ENCODE results near the gene SEC14L3.

Gene SEC14L3

GRCh38 chr22:30506507-30506968, 34.7 kb upstream of the SEC14L3 start:
- no peak for TF ChIP-seq SPI1 (IDR thresholded peaks at IDR 0.05; ENCODE audit: borderline replicate concordance, low read depth)
- no peak for TF ChIP-seq REST (IDR thresholded peaks at IDR 0.05; ENCODE audit: insufficient replicate concordance, low read depth)
- TF ChIP-seq CTCF (IDR thresholded peaks at IDR 0.05; ENCODE audit: insufficient read depth, low read length): no peak
- no peak for TF ChIP-seq GABPA (IDR thresholded peaks at IDR 0.05; ENCODE audit: low read depth)
- TF ChIP-seq POLR2AphosphoS5 (IDR thresholded peaks at IDR 0.05; ENCODE audit: low read depth): no peak
- Histone ChIP-seq H3K27ac (replicated peaks) (no peak overlapping the region), H3K27me3 (ENCODE audit: insufficient read depth, poor library complexity, severe bottlenecking) (peaks cover 24% of the 10 kb centered on the region)

GRCh38 chr22:30503551-30503950, 31.7 kb upstream of the SEC14L3 start:
- DNase-seq (ENCODE audit: low read depth in 1 of 2, low spot score in 1 of 2): no peak
- no peak overlapping the region for H3K4me3 ChIP-seq (replicated peaks; ENCODE audit: insufficient read depth, low read length)
- H3K27me3 ChIP-seq (ENCODE audit: insufficient read depth, poor library complexity, severe bottlenecking): peaks cover 24% of the 10 kb centered on the region
- H3K27ac ChIP-seq (replicated peaks): no peak overlapping the region
- TF ChIP-seq GABPA (IDR thresholded peaks at IDR 0.05; ENCODE audit: low read depth) (no peak), CTCF (IDR thresholded peaks at IDR 0.05; ENCODE audit: insufficient read depth, low read length) (no peak), REST (IDR thresholded peaks at IDR 0.05; ENCODE audit: insufficient replicate concordance, low read depth) (no peak), POLR2AphosphoS5 (IDR thresholded peaks at IDR 0.05; ENCODE audit: low read depth) (no peak), SPI1 (IDR thresholded peaks at IDR 0.05; ENCODE audit: borderline replicate concordance, low read depth) (no peak)

More at GRCh38 chr22:30506507-30506968, 34.7 kb upstream of the SEC14L3 start:
- H3K4me3 ChIP-seq (replicated peaks; ENCODE audit: insufficient read depth, low read length): no peak overlapping the region
- DNase-seq (ENCODE audit: low read depth in 1 of 2, low spot score in 1 of 2): no peak

- no peak for TF ChIP-seq REST (IDR thresholded peaks at IDR 0.05; ENCODE audit: insufficient replicate concordance, low read depth)
- no peak for TF ChIP-seq GABPA (IDR thresholded peaks at IDR 0.05; ENCODE audit: low read depth)
- no peak for TF ChIP-seq SPI1 (IDR thresholded peaks at IDR 0.05; ENCODE audit: borderline replicate concordance, low read depth)
- TF ChIP-seq CTCF (IDR thresholded peaks at IDR 0.05; ENCODE audit: insufficient read depth, low read length): no peak
- TF ChIP-seq POLR2AphosphoS5 (IDR thresholded peaks at IDR 0.05; ENCODE audit: low read depth): no peak
- H3K4me3 ChIP-seq (replicated peaks; ENCODE audit: insufficient read depth, low read length): no peak overlapping the region
- DNase-seq (ENCODE audit: low read depth in 1 of 2, low spot score in 1 of 2): no peak
- H3K27ac ChIP-seq (replicated peaks): no peak overlapping the region
- H3K27me3 ChIP-seq (ENCODE audit: insufficient read depth, poor library complexity, severe bottlenecking): peaks cover 21% of the 10 kb centered on the region
Measured at GRCh38 chr22:30502911-30503310, 31.1 kb upstream of the SEC14L3 start.

Data from HL-60 (cell line).